OCI-LY3 (cell line): Measurements from ENCODE around the gene GPR61.

Experiments used
- EZH2phosphoT487 ChIP-seq: fragments of 200-600 bp; shearing (Covaris generic); IDR thresholded peaks from 2 replicates; pipeline ENCODE4 v1.6.1; 2018; ENCODE audit warnings: antibody characterized with exemption, mixed run types, low read depth
- TF ChIP-seq, protein P1 (sequence below): fragments of 200-600, 300-600 bp; sonication (generic); IDR thresholded peaks from 2 replicates; pipeline ENCODE4 v1.5.1; 2014; ENCODE audit warnings: antibody characterized with exemption, low read length, low read depth

DNA sequence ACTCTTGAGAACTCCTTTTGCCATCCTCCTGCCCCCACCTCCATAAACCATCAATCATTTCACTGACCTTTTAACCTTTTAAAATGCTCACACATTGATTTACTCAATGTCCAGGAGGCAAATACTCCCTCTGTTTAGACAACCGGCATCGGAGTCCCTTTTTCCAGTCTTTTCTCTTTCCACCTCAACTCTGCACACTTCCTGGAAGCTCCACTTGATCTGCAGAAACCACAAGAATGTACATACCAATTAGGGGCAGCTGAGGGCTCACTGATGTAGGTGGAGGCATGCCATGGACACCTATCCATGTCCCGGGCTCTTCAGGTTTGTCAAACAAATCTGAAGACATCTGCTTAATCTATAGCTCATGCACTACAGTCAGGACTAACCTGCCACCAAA is 24.8 kb upstream of the GPR61 start:
- TF ChIP-seq, protein P1, sequence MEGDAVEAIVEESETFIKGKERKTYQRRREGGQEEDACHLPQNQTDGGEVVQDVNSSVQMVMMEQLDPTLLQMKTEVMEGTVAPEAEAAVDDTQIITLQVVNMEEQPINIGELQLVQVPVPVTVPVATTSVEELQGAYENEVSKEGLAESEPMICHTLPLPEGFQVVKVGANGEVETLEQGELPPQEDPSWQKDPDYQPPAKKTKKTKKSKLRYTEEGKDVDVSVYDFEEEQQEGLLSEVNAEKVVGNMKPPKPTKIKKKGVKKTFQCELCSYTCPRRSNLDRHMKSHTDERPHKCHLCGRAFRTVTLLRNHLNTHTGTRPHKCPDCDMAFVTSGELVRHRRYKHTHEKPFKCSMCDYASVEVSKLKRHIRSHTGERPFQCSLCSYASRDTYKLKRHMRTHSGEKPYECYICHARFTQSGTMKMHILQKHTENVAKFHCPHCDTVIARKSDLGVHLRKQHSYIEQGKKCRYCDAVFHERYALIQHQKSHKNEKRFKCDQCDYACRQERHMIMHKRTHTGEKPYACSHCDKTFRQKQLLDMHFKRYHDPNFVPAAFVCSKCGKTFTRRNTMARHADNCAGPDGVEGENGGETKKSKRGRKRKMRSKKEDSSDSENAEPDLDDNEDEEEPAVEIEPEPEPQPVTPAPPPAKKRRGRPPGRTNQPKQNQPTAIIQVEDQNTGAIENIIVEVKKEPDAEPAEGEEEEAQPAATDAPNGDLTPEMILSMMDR = no peak
- no peak for TF ChIP-seq EZH2phosphoT487
